Astrocyte (in vitro differentiated cells and primary cell): ENCODE data around the gene MAP3K14.

Source experiments
- EZH2 ChIP-seq: IDR thresholded peaks from 2 replicates; pipeline ENCODE4 v1.6.1; 2012; ENCODE audit warnings: mild to moderate bottlenecking, low read length, inconsistent platforms; ENCODE audit not compliant: insufficient read depth
- TF ChIP-seq, protein P1 (sequence below): IDR thresholded peaks from 2 replicates; pipeline ENCODE4 v1.5.1; 2011; ENCODE audit warnings: low read depth, mild to moderate bottlenecking, inconsistent platforms, low read length, moderate library complexity; ENCODE audit not compliant: insufficient read depth

DNA sequence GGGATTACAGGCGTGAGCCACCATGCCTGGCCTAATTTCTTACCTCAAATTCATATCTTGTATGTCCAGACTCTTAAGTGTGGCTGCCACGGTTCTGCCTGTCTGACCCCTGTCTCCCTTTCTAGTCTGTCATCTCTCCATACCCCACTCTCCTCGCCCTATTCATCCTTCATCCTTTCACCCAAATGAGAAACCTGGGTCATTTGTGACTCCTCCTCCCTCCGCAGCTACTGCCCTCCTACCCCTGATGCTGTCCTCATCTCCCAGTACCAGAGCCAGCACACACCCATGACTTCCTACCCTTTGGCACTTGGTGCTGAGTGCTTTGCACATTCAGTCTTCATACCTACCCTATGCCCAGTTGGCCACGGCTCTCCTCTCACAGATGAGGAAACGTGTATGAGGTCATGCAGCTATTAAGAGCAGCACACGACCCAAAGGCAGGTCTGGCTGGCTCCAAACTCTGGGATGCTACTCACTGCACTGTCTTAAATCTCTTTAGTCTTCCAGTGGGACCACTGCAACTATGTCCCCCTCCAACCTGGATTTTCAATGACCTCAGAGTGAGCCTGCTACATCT, 56.5 kb downstream of the MAP3K14 start:
- TF ChIP-seq, protein P1, sequence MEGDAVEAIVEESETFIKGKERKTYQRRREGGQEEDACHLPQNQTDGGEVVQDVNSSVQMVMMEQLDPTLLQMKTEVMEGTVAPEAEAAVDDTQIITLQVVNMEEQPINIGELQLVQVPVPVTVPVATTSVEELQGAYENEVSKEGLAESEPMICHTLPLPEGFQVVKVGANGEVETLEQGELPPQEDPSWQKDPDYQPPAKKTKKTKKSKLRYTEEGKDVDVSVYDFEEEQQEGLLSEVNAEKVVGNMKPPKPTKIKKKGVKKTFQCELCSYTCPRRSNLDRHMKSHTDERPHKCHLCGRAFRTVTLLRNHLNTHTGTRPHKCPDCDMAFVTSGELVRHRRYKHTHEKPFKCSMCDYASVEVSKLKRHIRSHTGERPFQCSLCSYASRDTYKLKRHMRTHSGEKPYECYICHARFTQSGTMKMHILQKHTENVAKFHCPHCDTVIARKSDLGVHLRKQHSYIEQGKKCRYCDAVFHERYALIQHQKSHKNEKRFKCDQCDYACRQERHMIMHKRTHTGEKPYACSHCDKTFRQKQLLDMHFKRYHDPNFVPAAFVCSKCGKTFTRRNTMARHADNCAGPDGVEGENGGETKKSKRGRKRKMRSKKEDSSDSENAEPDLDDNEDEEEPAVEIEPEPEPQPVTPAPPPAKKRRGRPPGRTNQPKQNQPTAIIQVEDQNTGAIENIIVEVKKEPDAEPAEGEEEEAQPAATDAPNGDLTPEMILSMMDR = no peak
- TF ChIP-seq EZH2 = no peak
